ENCODE data around the gene GTF2F1. TPM values are rescaled to one million over a fixed set of nuclear protein-coding genes. Genes with fewer than 3 reads are reported as not detected.
A peak's percentile ranks its signal among the peaks of the same experiment; 100 is the strongest.

Gene GTF2F1
- total RNA-seq (2021): 40.9 and 43.8 TPM in 2 replicates
- percentile 69 among the genes with signal in this experiment for Bru-seq, nascent RNA
- percentile 73 among the genes with signal in this experiment for BruChase-seq, experiment 1, labeled RNA remaining after a 2-hour chase
- percentile 88 among the genes with signal in this experiment for BruChase-seq, experiment 2, labeled RNA remaining after a 6-hour chase
- long read RNA-seq, transcript GTF2F1-201 (13 exons, 2,731 nt): major isoform, 44 of 59 reads
- long read RNA-seq, partial matches to known transcripts: 10 of 59 reads
- long read RNA-seq, other reads (novel, unspliced or antisense): 5 of 59 reads

GRCh38 chr19:6393074-6393982, at the start of gene GTF2F1:
Gene GTF2F1, minus strand, starts transcription at chr19:6393164. Its CDS starts 169 bp downstream, at chr19:6392995.
- H3K9me3 ChIP-seq (ENCODE audit: insufficient read depth, low read depth): no peaks in the 10 kb centered on the region
- no peaks in the 10 kb centered on the region for H4K20me1 ChIP-seq (ENCODE audit: insufficient read depth)
- H2AFZ ChIP-seq: peak within 1 kb of the TSS; percentile 99
- H3K4me2 ChIP-seq: peak within 1 kb of the TSS; percentile 87
- H3K27ac ChIP-seq: peak within 1 kb of the TSS; percentile 65
- H3K4me1 ChIP-seq (replicated peaks; ENCODE audit: insufficient read depth): peaks cover 5% of the 10 kb centered on the region
- BruUV-seq (replicated peaks): TSS peak; percentile 91
- peak; percentile 72 to 82 for DNase-seq
- POLR2A ChIA-PET (ENCODE audit: unreplicated experiment): interaction anchor here (0.6 kb wide), 2 partner anchors 32 to 490 kb away, joined by 3 to 4 read pairs; partner anchors contain the start of gene NDUFA11
- H3K4me3 ChIP-seq: peak within 1 kb of the TSS; percentile 94
- intact Hi-C loops (cut with micrococcal nuclease; ENCODE audit: unreplicated experiment): loop anchor here (1.0 kb wide), 2 partner anchors 20 to 32 kb away; no protein-coding TSS in a partner anchor
- H3F3A ChIP-seq (ENCODE audit: insufficient read depth, low read depth): 0 out of 2 replicates have a peak, but pooled peaks cover 3% of the 10 kb centered on the region
- no peaks in the 10 kb centered on the region for H3K36me3 ChIP-seq (ENCODE audit: low read depth)
- CTCF ChIA-PET: no interaction called here
- H3K79me2 ChIP-seq (ENCODE audit: low read depth): peaks cover 15% of the 10 kb centered on the region
- H3K9me2 ChIP-seq (ENCODE audit: insufficient read depth): no peaks in the 10 kb centered on the region
- TF ChIP-seq EZH2 (IDR thresholded peaks at IDR 0.05; ENCODE audit: low read depth) (no peak), CTCF (conservative IDR thresholded peaks at IDR 0.05) (no peak)
- no peaks in the 10 kb centered on the region for H3K27me3 ChIP-seq (ENCODE audit: insufficient read depth, low read depth)

- H3K4me3 ChIP-seq: no peak overlapping the region
- intact Hi-C loops (cut with micrococcal nuclease; ENCODE audit: unreplicated experiment): no loop called here
- H3K9me2 ChIP-seq (ENCODE audit: insufficient read depth): no peaks in the 10 kb centered on the region
- no peak for DNase-seq
- CTCF ChIA-PET: no interaction called here
- no peaks in the 10 kb centered on the region for H3K79me2 ChIP-seq (ENCODE audit: low read depth)
- no peaks in the 10 kb centered on the region for H3K9me3 ChIP-seq (ENCODE audit: insufficient read depth, low read depth)
- POLR2A ChIA-PET (ENCODE audit: unreplicated experiment): no interaction called here
- no peaks in the 10 kb centered on the region for H3K4me1 ChIP-seq (replicated peaks; ENCODE audit: insufficient read depth)
- BruUV-seq (replicated peaks): no TSS peak
- H4K20me1 ChIP-seq (ENCODE audit: insufficient read depth): no peaks in the 10 kb centered on the region
- no peak overlapping the region for H3K4me2 ChIP-seq
- TF ChIP-seq EZH2 (IDR thresholded peaks at IDR 0.05; ENCODE audit: low read depth): no peak
- no peak for TF ChIP-seq CTCF (conservative IDR thresholded peaks at IDR 0.05)
- no peaks in the 10 kb centered on the region for H3F3A ChIP-seq (ENCODE audit: insufficient read depth, low read depth)
- no peaks in the 10 kb centered on the region for H3K27me3 ChIP-seq (ENCODE audit: insufficient read depth, low read depth)
- H3K36me3 ChIP-seq (ENCODE audit: low read depth): no peaks in the 10 kb centered on the region
- H2AFZ ChIP-seq: no peak overlapping the region
- H3K27ac ChIP-seq: no peak overlapping the region
Observed at GRCh38 chr19:6442087-6442688, 49.2 kb upstream of the GTF2F1 start.

GRCh38 chr19:6440905-6441304, 47.9 kb upstream of the GTF2F1 start:
- no peak overlapping the region for H3K4me2 ChIP-seq
- H3K9me2 ChIP-seq (ENCODE audit: insufficient read depth): no peaks in the 10 kb centered on the region
- ChIA-PET CTCF (no interaction called here), POLR2A (ENCODE audit: unreplicated experiment) (no interaction called here)
- no TSS peak for BruUV-seq (replicated peaks)
- H4K20me1 ChIP-seq (ENCODE audit: insufficient read depth): no peaks in the 10 kb centered on the region
- no peaks in the 10 kb centered on the region for H3K27me3 ChIP-seq (ENCODE audit: insufficient read depth, low read depth)
- TF ChIP-seq EZH2 (IDR thresholded peaks at IDR 0.05; ENCODE audit: low read depth) (no peak), CTCF (conservative IDR thresholded peaks at IDR 0.05) (no peak)
- H3K9me3 ChIP-seq (ENCODE audit: insufficient read depth, low read depth): no peaks in the 10 kb centered on the region
- DNase-seq: no peak
- no peaks in the 10 kb centered on the region for H3K79me2 ChIP-seq (ENCODE audit: low read depth)
- H3K4me1 ChIP-seq (replicated peaks; ENCODE audit: insufficient read depth): no peaks in the 10 kb centered on the region
- H3K27ac ChIP-seq: no peak overlapping the region
- intact Hi-C loops (cut with micrococcal nuclease; ENCODE audit: unreplicated experiment): no loop called here
- no peaks in the 10 kb centered on the region for H3K36me3 ChIP-seq (ENCODE audit: low read depth)
- no peaks in the 10 kb centered on the region for H3F3A ChIP-seq (ENCODE audit: insufficient read depth, low read depth)
- no peak overlapping the region for H3K4me3 ChIP-seq
- H2AFZ ChIP-seq: no peak overlapping the region

All from PC-9 (cell line).